ENCODE results near the gene CCDC33.

The CCDC33 gene

GRCh38 chr15:74234598-74234875 lies 1.6 kb upstream of the CCDC33 start:
- no peak for TF ChIP-seq YY1 (IDR thresholded peaks at IDR 0.05; ENCODE audit: low read depth)
- no peak for TF ChIP-seq FOXM1 (IDR thresholded peaks at IDR 0.05; ENCODE audit: borderline replicate concordance, low read depth)
- TF ChIP-seq REST (IDR thresholded peaks at IDR 0.05; ENCODE audit: low read depth), result no peak
- TF ChIP-seq TAF1 (IDR thresholded peaks at IDR 0.05; ENCODE audit: low read depth), result no peak
- no peak for TF ChIP-seq ZBTB7A (IDR thresholded peaks at IDR 0.05; ENCODE audit: low read depth)
- TF ChIP-seq RAD21 (IDR thresholded peaks at IDR 0.05; ENCODE audit: low read depth), result no peak
- no peak for TF ChIP-seq CREB1 (IDR thresholded peaks at IDR 0.05; ENCODE audit: low read depth)
- no peak for TF ChIP-seq TCF12 (IDR thresholded peaks at IDR 0.05; ENCODE audit: low read depth)
- TF ChIP-seq NFIC (IDR thresholded peaks at IDR 0.05), result no peak
- TF ChIP-seq MAX (IDR thresholded peaks at IDR 0.05), result no peak
- TF ChIP-seq CEBPB (IDR thresholded peaks at IDR 0.05), result no peak
- no peak for TF ChIP-seq EP300 (IDR thresholded peaks at IDR 0.05; ENCODE audit: borderline replicate concordance)
- TF ChIP-seq TEAD4 (IDR thresholded peaks at IDR 0.05), result no peak
- TF ChIP-seq EGR1 (IDR thresholded peaks at IDR 0.05), result no peak
- no peak for TF ChIP-seq USF1 (IDR thresholded peaks at IDR 0.05)

GRCh38 chr15:74239051-74239705 lies 3.1 kb downstream of the CCDC33 start:
- no peak for TF ChIP-seq TAF1 (IDR thresholded peaks at IDR 0.05; ENCODE audit: low read depth)
- TF ChIP-seq YY1 (IDR thresholded peaks at IDR 0.05; ENCODE audit: low read depth), result no peak
- TF ChIP-seq CREB1 (IDR thresholded peaks at IDR 0.05; ENCODE audit: low read depth), result no peak
- no peak for TF ChIP-seq TEAD4 (IDR thresholded peaks at IDR 0.05)
- no peak for TF ChIP-seq USF1 (IDR thresholded peaks at IDR 0.05)
- no peak for TF ChIP-seq RAD21 (IDR thresholded peaks at IDR 0.05; ENCODE audit: low read depth)
- no peak for TF ChIP-seq FOXM1 (IDR thresholded peaks at IDR 0.05; ENCODE audit: borderline replicate concordance, low read depth)
- TF ChIP-seq EP300 (IDR thresholded peaks at IDR 0.05; ENCODE audit: borderline replicate concordance), result no peak

GRCh38 chr15:74240002-74240568 lies 4.0 kb downstream of the CCDC33 start:
- peak; percentile 84 for TF ChIP-seq TEAD4 (IDR thresholded peaks at IDR 0.05)
- peak; percentile 61 for TF ChIP-seq USF1 (IDR thresholded peaks at IDR 0.05)
- peak; percentile 78; the same call in 1 of the 2 replicates for TF ChIP-seq ZBTB7A (IDR thresholded peaks at IDR 0.05; ENCODE audit: low read depth)
- TF ChIP-seq TCF12 (IDR thresholded peaks at IDR 0.05; ENCODE audit: low read depth), result peak; percentile 95
- 0 out of 2 replicates have a peak, but pooled peaks have one; percentile 16 for TF ChIP-seq CREB1 (IDR thresholded peaks at IDR 0.05; ENCODE audit: low read depth)
- peak; percentile 93 for TF ChIP-seq EP300 (IDR thresholded peaks at IDR 0.05; ENCODE audit: borderline replicate concordance)
- no peak for TF ChIP-seq EGR1 (IDR thresholded peaks at IDR 0.05)
- peak; percentile 66; the same call in 1 of the 2 replicates for TF ChIP-seq FOXM1 (IDR thresholded peaks at IDR 0.05; ENCODE audit: borderline replicate concordance, low read depth)
- TF ChIP-seq YY1 (IDR thresholded peaks at IDR 0.05; ENCODE audit: low read depth), result no peak
- TF ChIP-seq CEBPB (IDR thresholded peaks at IDR 0.05), result 0 out of 2 replicates have a peak, but pooled peaks have one; percentile 6
- TF ChIP-seq NFIC (IDR thresholded peaks at IDR 0.05), result peak; percentile 100
- peak; percentile 34; the same call in 1 of the 2 replicates for TF ChIP-seq TAF1 (IDR thresholded peaks at IDR 0.05; ENCODE audit: low read depth)
- peak; percentile 81 for TF ChIP-seq MAX (IDR thresholded peaks at IDR 0.05)
- TF ChIP-seq RAD21 (IDR thresholded peaks at IDR 0.05; ENCODE audit: low read depth), result peak; percentile 37; the same call in 1 of the 2 replicates
- TF ChIP-seq REST (IDR thresholded peaks at IDR 0.05; ENCODE audit: low read depth), result peak; percentile 12; the same call in 1 of the 2 replicates

DNA sequence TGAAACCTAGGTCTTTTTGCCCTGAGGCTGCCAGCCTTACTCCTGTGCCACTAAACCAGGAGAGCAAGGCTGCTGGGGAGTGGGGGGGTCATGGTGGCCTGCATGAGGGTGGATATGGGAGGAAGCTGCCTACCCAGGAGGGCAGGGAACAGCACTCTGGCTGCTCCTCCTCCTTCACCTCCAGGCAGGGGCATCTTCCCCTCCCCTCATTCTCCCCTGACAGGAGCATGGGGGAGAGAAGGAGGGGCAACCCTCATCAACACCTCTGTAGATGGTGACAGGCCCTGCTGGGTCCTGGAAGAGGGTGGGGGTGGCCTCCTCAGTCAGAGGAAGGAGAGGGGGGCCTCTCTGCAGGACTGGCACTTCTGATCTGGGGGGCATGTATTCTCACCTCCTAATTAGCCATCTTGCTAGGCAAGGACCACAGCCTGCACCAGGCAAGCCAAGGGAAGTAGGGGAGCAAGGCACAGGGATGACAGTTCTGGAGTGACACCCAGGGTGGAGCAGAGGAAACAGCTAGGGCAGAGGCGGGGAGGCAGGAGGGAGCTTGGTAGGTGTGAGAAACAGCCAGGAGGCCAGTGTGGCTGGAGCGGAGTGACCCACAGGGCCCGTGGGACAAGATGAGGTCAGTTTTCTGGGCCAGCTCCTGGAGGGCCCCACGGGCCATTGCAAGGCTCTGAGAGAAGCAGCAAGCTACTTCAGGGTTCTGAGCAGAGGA lies 4.9 kb downstream of the CCDC33 start:
- TF ChIP-seq TCF12 (IDR thresholded peaks at IDR 0.05; ENCODE audit: low read depth), result no peak
- TF ChIP-seq MAX (IDR thresholded peaks at IDR 0.05), result no peak
- no peak for TF ChIP-seq EP300 (IDR thresholded peaks at IDR 0.05; ENCODE audit: borderline replicate concordance)
- TF ChIP-seq USF1 (IDR thresholded peaks at IDR 0.05), result no peak
